HL-60 (cell line): ENCODE data around the gene TTC4.

Source experiments
- DNase-seq, 2 experiments: peaks; one replicate each; pipeline ENCODE4 v3.0.0-alpha.2; 2010 to 2020; ENCODE audit warnings: low read depth in 1 of 2, low spot score in 1 of 2
- H3K27ac ChIP-seq: fragments of 250-450 bp; sonication (Bioruptor Pico); replicated peaks from 2 replicates; pipeline ENCODE4 v1.5.1; 2020; ENCODE audit warnings: mild to moderate bottlenecking, moderate library complexity
- H3K27me3 ChIP-seq: fragments of 250-450 bp; sonication (Bioruptor Pico); 2 replicates; pipeline ENCODE4 v1.5.1; 2021; ENCODE audit warnings: mild to moderate bottlenecking, moderate library complexity; ENCODE audit not compliant: insufficient read depth, poor library complexity, severe bottlenecking
- H3K4me3 ChIP-seq: replicated peaks from 2 replicates; pipeline ENCODE4 v1.5.1; 2011; ENCODE audit warnings: mild to moderate bottlenecking, control low read depth, low read length; ENCODE audit not compliant: insufficient read depth
- CTCF ChIP-seq: IDR thresholded peaks from one replicate; pipeline ENCODE4 v1.5.1; 2011; ENCODE audit warnings: low read length, control low read depth, inconsistent platforms; ENCODE audit not compliant: insufficient read depth
- GABPA ChIP-seq: IDR thresholded peaks from 2 replicates; pipeline ENCODE4 v1.6.1; 2012; ENCODE audit warnings: low read depth
- POLR2AphosphoS5 ChIP-seq: IDR thresholded peaks from 2 replicates; pipeline ENCODE4 v1.6.1; 2012; ENCODE audit warnings: low read depth
- REST ChIP-seq: IDR thresholded peaks from 2 replicates; pipeline ENCODE4 v1.6.1; 2012; ENCODE audit warnings: low read depth; ENCODE audit not compliant: insufficient replicate concordance
- SPI1 ChIP-seq: IDR thresholded peaks from 2 replicates; pipeline ENCODE4 v1.6.1; 2012; ENCODE audit warnings: low read depth, mild to moderate bottlenecking, borderline replicate concordance

Gene TTC4

GRCh38 chr1:54701066-54701465, 14.6 kb upstream of the TTC4 start:
- no peak overlapping the region for H3K4me3 ChIP-seq
- no peak for TF ChIP-seq GABPA
- TF ChIP-seq POLR2AphosphoS5: no peak
- TF ChIP-seq SPI1: no peak
- no peak for TF ChIP-seq CTCF
- no peak for TF ChIP-seq REST
- DNase-seq: no peak

GRCh38 chr1:54701996-54702395, 13.7 kb upstream of the TTC4 start:
- Histone ChIP-seq H3K27me3 (no peaks in the 10 kb centered on the region), H3K4me3 (no peak overlapping the region), H3K27ac (no peak overlapping the region)
- no peak for TF ChIP-seq CTCF
- TF ChIP-seq POLR2AphosphoS5: no peak
- TF ChIP-seq SPI1: no peak
- no peak for TF ChIP-seq GABPA
- no peak for TF ChIP-seq REST
- no peak for DNase-seq

More at GRCh38 chr1:54701066-54701465, 14.6 kb upstream of the TTC4 start:
- Histone ChIP-seq H3K27me3 (no peaks in the 10 kb centered on the region), H3K27ac (no peak overlapping the region)

GRCh38 chr1:54703471-54703870, 12.2 kb upstream of the TTC4 start:
- Histone ChIP-seq H3K27me3 (no peaks in the 10 kb centered on the region), H3K4me3 (no peak overlapping the region), H3K27ac (no peak overlapping the region)
- TF ChIP-seq REST (no peak), GABPA (no peak), SPI1 (no peak), CTCF (no peak), POLR2AphosphoS5 (no peak)
- no peak for DNase-seq
